Fibroblast of the aortic adventitia (primary cell): ENCODE data around the gene CACNA1F. TPM values are rescaled to one million over a fixed set of nuclear protein-coding genes. Genes with fewer than 3 reads are reported as not detected.
A peak's percentile ranks its signal among the peaks of the same experiment; 100 is the strongest.

ENCODE experiments used
- DNase-seq: peaks from one replicate; pipeline ENCODE4 v3.0.0-alpha.2; 2010; ENCODE audit warnings: low read depth
- H3K4me3 ChIP-seq: 2 replicates; pipeline ENCODE4 v1.5.1; 2011; ENCODE audit warnings: low read depth, mild to moderate bottlenecking, control low read depth, low read length, moderate library complexity
- CTCF ChIP-seq: IDR thresholded peaks from 2 replicates; pipeline ENCODE4 v1.5.1; 2011; ENCODE audit warnings: mild to moderate bottlenecking, low read length, control low read depth, inconsistent platforms; ENCODE audit not compliant: insufficient read depth
- total RNA-seq: library from RNA; depleted of rRNA; stranded (reverse); fragments of >200 nt; gene quantifications from 2 replicates; pipeline ENCODE4 v1.2.3, GENCODE V29; 2012; ENCODE audit warnings: low replicate concordance

The CACNA1F gene
- not detected in 2 replicates for total RNA-seq

GRCh38 chrX:49233176-49233575, at the start of gene CACNA1F:
TSS of gene CACNA1F (minus strand) at chrX:49233340. CDS start at chrX:49233309, 31 bp downstream.
- no peak for TF ChIP-seq CTCF
- H3K4me3 ChIP-seq, result no peak within 1 kb of the TSS
- DNase-seq, result no peak

GRCh38 chrX:49282647-49283011, 49.5 kb upstream of the CACNA1F start:
- DNase-seq, result peak; percentile 44
- TF ChIP-seq CTCF, result peak; percentile 30
- no peak overlapping the region for H3K4me3 ChIP-seq

- TF ChIP-seq CTCF, result no peak
- no peak overlapping the region for H3K4me3 ChIP-seq
- no peak for DNase-seq
These were observed 44.9 kb upstream of the CACNA1F start for GRCh38 chrX:49278081-49278480.

- no peak for DNase-seq
- TF ChIP-seq CTCF, result no peak
- H3K4me3 ChIP-seq, result no peak overlapping the region
These were observed 44.3 kb upstream of the CACNA1F start for GRCh38 chrX:49277535-49277830.

GRCh38 chrX:49276671-49277534, 43.8 kb upstream of the CACNA1F start:
- no peak overlapping the region for H3K4me3 ChIP-seq
- TF ChIP-seq CTCF, result no peak
- peak; percentile 16 for DNase-seq

- no peak overlapping the region for H3K4me3 ChIP-seq
- no peak for TF ChIP-seq CTCF
- no peak for DNase-seq
These were observed 43.1 kb upstream of the CACNA1F start for GRCh38 chrX:49276207-49276606.

GRCh38 chrX:49273181-49273727, 40.1 kb upstream of the CACNA1F start:
- DNase-seq, result no peak
- H3K4me3 ChIP-seq, result no peak overlapping the region
- no peak for TF ChIP-seq CTCF
